ENCODE measurements around the gene ZNF57. TPM values are rescaled to one million over a fixed set of nuclear protein-coding genes. Genes with fewer than 3 reads are reported as not detected.

ZNF57 gene
- total RNA-seq, 1 donor from 2014 or later, result not detected

DNA sequence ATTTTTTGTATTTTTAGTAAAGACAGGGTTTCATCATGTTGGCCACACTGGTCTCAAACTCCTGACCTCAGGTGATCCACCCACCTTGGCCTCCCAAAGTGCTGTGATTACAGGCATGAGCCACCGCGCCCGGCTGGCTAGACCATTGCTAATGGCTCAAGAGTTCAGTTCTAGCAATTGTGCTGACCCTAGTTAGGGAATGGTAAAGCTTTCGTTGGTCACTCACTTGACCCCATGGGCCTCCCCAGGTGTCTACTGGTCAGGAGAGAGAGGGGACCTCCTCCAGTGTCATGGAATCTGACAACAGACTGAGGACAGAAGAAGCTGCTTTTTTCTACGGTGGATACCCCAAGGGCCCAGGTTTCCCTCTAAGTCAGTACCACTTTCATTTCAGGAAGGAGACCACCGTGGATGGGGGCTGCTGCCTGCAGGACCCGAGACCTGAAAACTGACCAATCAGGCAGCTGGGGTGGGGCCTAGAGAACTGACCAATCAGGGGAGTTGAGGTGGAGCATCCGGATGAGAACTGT is 34.2 kb upstream of the ZNF57 start:
- Mint-ChIP-seq H3K9me3 (ENCODE audit: unreplicated experiment) (peaks cover 25% of the 10 kb centered on the region), H3K4me1 (ENCODE audit: low read depth, unreplicated experiment) (no peaks in the 10 kb centered on the region), H3K27ac (ENCODE audit: unreplicated experiment) (no peak overlapping the region), H3K4me3 (ENCODE audit: unreplicated experiment) (peak overlapping the region; percentile 14), H3K27me3 (ENCODE audit: low read depth, unreplicated experiment) (peaks cover 5% of the 10 kb centered on the region), H3K36me3 (ENCODE audit: low read depth, unreplicated experiment) (no peaks in the 10 kb centered on the region)
- no peaks in the 10 kb centered on the region for H4K20me1 ChIP-seq (ENCODE audit: insufficient read depth, low read length)
- FAIRE-seq, result no peak
- H2AFZ ChIP-seq (ENCODE audit: low read depth, low read length), result no peak overlapping the region
- H3K9ac ChIP-seq (ENCODE audit: low read length), result no peak overlapping the region
- no peaks in the 10 kb centered on the region for H3K79me2 ChIP-seq (ENCODE audit: insufficient read depth, low read length)
- H3K4me3 ChIP-seq (ENCODE audit: insufficient read depth, low read depth, low read length), result no peak overlapping the region
- H3K27ac ChIP-seq (ENCODE audit: low read depth, low read length), result no peak overlapping the region
- no peak for DNase-seq (ENCODE audit: low read depth)
- H3K4me2 ChIP-seq (ENCODE audit: low read length), result no peak overlapping the region
- no peak for TF ChIP-seq EZH2 (IDR thresholded peaks at IDR 0.05; ENCODE audit: insufficient read depth, low read length)
- TF ChIP-seq, protein P1, sequence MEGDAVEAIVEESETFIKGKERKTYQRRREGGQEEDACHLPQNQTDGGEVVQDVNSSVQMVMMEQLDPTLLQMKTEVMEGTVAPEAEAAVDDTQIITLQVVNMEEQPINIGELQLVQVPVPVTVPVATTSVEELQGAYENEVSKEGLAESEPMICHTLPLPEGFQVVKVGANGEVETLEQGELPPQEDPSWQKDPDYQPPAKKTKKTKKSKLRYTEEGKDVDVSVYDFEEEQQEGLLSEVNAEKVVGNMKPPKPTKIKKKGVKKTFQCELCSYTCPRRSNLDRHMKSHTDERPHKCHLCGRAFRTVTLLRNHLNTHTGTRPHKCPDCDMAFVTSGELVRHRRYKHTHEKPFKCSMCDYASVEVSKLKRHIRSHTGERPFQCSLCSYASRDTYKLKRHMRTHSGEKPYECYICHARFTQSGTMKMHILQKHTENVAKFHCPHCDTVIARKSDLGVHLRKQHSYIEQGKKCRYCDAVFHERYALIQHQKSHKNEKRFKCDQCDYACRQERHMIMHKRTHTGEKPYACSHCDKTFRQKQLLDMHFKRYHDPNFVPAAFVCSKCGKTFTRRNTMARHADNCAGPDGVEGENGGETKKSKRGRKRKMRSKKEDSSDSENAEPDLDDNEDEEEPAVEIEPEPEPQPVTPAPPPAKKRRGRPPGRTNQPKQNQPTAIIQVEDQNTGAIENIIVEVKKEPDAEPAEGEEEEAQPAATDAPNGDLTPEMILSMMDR (IDR thresholded peaks at IDR 0.05; ENCODE audit: insufficient read depth, low read depth, low read length), result no peak
- no peaks in the 10 kb centered on the region for H3K4me1 ChIP-seq (ENCODE audit: insufficient read depth, low read length)
- H3K27me3 ChIP-seq (ENCODE audit: insufficient read depth, low read length), result no peaks in the 10 kb centered on the region
- no peaks in the 10 kb centered on the region for H3K36me3 ChIP-seq (ENCODE audit: insufficient read depth, low read length)
- H3K9me3 ChIP-seq (ENCODE audit: insufficient read depth, low read depth, low read length), result peaks cover 3% of the 10 kb centered on the region

DNA sequence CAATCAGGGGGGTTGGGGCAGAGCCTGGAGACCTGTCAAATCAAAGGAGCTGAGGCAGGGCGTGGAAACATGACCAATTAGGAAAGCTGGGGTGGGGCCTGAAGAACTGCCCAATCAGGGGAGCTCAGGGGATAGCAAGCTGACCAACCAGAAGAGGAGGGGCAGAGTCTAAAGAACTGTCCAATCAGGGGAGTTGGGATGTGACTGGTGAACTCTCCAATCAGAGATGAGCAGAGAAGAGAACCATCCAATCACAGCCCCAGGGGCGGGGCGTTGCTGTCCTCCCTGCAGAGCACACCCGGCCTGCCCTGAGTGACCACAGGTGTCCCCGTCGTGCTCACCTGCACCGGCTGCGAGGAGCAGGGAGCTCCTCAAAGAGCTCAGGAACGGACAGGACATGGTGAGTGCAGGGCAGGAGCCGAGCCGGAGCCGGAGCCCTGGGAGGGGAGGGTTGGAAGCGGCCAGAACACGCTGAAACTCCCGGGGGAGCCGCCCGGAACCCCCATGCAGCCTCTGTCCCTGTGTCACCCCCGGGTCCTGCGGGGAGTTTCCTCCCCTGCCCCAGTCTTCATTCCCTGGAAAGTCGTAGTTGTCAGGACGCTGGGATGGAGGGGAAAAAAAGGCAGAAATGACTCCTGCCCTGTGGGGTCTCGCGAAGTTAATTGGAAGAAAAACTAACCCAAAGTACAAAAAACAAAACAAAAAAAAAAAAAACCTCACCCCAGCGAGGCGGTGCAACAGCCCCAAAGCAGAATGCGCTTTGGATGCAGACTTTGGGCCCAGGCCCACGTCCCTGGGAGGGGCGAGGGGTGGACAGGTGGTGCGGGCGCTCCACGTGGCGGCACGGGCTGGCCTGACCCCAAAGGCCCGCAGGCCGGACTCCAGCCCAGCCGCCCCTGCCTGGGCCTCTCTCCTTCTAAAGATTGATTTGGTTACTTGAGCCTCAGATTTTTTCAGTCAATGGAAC is 33.4 kb upstream of the ZNF57 start, which contains the start of gene ZNF556:
TSS of gene ZNF556 (plus strand) at position 311 of the 967 bp plus-strand sequence. CDS start at position 398, 87 bp downstream.
- peaks cover 23% of the 10 kb centered on the region for H3K9me3 Mint-ChIP-seq (ENCODE audit: unreplicated experiment)
- no peak for FAIRE-seq
- no peak within 1 kb of the TSS for H3K9ac ChIP-seq (ENCODE audit: low read length)
- DNase-seq (ENCODE audit: low read depth), result no peak
- no peaks in the 10 kb centered on the region for H3K79me2 ChIP-seq (ENCODE audit: insufficient read depth, low read length)
- no peaks in the 10 kb centered on the region for H3K4me1 Mint-ChIP-seq (ENCODE audit: low read depth, unreplicated experiment)
- no peaks in the 10 kb centered on the region for H3K27me3 ChIP-seq (ENCODE audit: insufficient read depth, low read length)
- H3K9me3 ChIP-seq (ENCODE audit: insufficient read depth, low read depth, low read length), result peaks cover 3% of the 10 kb centered on the region
- no peak within 1 kb of the TSS for H3K27ac ChIP-seq (ENCODE audit: low read depth, low read length)
- H2AFZ ChIP-seq (ENCODE audit: low read depth, low read length), result no peak within 1 kb of the TSS
- H3K27me3 Mint-ChIP-seq (ENCODE audit: low read depth, unreplicated experiment), result peaks cover 5% of the 10 kb centered on the region
- H3K36me3 ChIP-seq (ENCODE audit: insufficient read depth, low read length), result no peaks in the 10 kb centered on the region
- H3K4me1 ChIP-seq (ENCODE audit: insufficient read depth, low read length), result no peaks in the 10 kb centered on the region
- no peaks in the 10 kb centered on the region for H3K36me3 Mint-ChIP-seq (ENCODE audit: low read depth, unreplicated experiment)
- no peak within 1 kb of the TSS for H3K4me3 ChIP-seq (ENCODE audit: insufficient read depth, low read depth, low read length)
- peak within 1 kb of the TSS; percentile 14 for H3K4me3 Mint-ChIP-seq (ENCODE audit: unreplicated experiment)
- H4K20me1 ChIP-seq (ENCODE audit: insufficient read depth, low read length), result no peaks in the 10 kb centered on the region
- TF ChIP-seq, protein P1 (IDR thresholded peaks at IDR 0.05; ENCODE audit: insufficient read depth, low read depth, low read length), result no peak
- TF ChIP-seq EZH2 (IDR thresholded peaks at IDR 0.05; ENCODE audit: insufficient read depth, low read length), result no peak
- no peak within 1 kb of the TSS for H3K4me2 ChIP-seq (ENCODE audit: low read length)
- no peak within 1 kb of the TSS for H3K27ac Mint-ChIP-seq (ENCODE audit: unreplicated experiment)

Measured in astrocyte (in vitro differentiated cells and primary cell).